Measurements from ENCODE around the gene FAM193A.

GRCh38 chr4:2689114-2689513, 152.7 kb downstream of the FAM193A start:
- TF ChIP-seq CTCF (IDR thresholded peaks at IDR 0.05) = no peak
- TF ChIP-seq POLR2A (IDR thresholded peaks at IDR 0.05) = no peak

All from right lobe of liver (tissue), 4 donors.